Measurements from ENCODE around the gene ARSG. TPM values are rescaled to one million over a fixed set of nuclear protein-coding genes. Genes with fewer than 3 reads are reported as not detected.

ARSG gene
- total and polyA plus RNA-seq, 2 of the 8 experiments (the other 6 are each of a cell fraction or from before 2014, with no cell fraction given) = 3.3 to 4.0 TPM

DNA sequence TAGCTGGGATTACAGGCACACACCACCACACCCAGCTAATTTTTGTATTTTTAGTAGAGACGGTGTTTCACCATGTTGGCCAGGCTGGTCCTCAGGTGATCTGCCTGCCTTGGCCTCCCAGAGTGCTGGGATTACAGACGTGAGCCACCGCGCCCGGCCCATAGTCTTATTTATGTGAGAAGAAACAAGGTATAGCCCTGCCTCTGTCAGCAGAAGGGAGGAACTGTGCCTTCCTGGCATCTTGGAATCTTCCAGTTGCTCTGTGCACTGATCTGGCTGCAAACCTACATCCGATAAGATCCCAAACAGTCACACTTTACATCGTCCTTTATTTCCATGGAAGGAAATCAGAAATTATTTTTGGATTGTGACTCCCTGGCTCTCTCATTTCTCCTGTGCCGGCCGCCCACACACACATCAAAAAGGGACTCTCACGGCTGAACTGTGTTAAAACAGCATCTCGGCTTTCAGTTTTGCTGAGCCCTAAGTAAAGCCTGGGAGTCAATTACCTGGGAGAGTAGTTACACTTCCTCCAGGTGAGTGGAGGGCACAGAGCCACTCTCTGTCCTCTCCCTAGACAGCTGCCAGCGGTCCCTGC is 142.7 kb downstream of the ARSG start (continued):
- TF ChIP-seq, protein P1, sequence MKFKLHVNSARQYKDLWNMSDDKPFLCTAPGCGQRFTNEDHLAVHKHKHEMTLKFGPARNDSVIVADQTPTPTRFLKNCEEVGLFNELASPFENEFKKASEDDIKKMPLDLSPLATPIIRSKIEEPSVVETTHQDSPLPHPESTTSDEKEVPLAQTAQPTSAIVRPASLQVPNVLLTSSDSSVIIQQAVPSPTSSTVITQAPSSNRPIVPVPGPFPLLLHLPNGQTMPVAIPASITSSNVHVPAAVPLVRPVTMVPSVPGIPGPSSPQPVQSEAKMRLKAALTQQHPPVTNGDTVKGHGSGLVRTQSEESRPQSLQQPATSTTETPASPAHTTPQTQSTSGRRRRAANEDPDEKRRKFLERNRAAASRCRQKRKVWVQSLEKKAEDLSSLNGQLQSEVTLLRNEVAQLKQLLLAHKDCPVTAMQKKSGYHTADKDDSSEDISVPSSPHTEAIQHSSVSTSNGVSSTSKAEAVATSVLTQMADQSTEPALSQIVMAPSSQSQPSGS (IDR thresholded peaks at IDR 0.05; ENCODE audit: low read length) = no peak
- TF ChIP-seq CTBP2 (IDR thresholded peaks at IDR 0.05; ENCODE audit: borderline replicate concordance, insufficient read depth, insufficient read length, low read length) (no peak), TBP (IDR thresholded peaks at IDR 0.05; ENCODE audit: low read depth, low read length) (no peak), POLR2AphosphoS5 (IDR thresholded peaks at IDR 0.05; ENCODE audit: low read depth, low read length) (no peak), RNF2 (IDR thresholded peaks at IDR 0.05; ENCODE audit: borderline replicate concordance, low read depth, low read length, missing control alignments, poor library complexity, severe bottlenecking) (no peak)

All from H1 (cell line).